IPS DF 19.7 (cell line): Measurements from ENCODE around the gene HABP4.

ENCODE experiments used
- DNase-seq: peaks from one replicate; pipeline ENCODE4 v3.0.0-alpha.2; 2013; ENCODE audit warnings: low read depth, low spot score

The HABP4 gene

GRCh38 chr9:96449845-96450612, at the start of gene HABP4:
Gene HABP4, plus strand, starts transcription at chr9:96450169. Its CDS starts 111 bp downstream, at chr9:96450280.
- DNase-seq = no peak

- DNase-seq = no peak
Measured at GRCh38 chr9:96408409-96409280, 41.3 kb upstream of the HABP4 start.

GRCh38 chr9:96411129-96411838, 38.7 kb upstream of the HABP4 start:
- DNase-seq = no peak

- no peak for DNase-seq
Measured at GRCh38 chr9:96412174-96412913, 37.6 kb upstream of the HABP4 start.

- DNase-seq = no peak
Measured at GRCh38 chr9:96413302-96414221, 36.4 kb upstream of the HABP4 start.

- DNase-seq = no peak
Measured at GRCh38 chr9:96417051-96417586, 32.9 kb upstream of the HABP4 start.

- no peak for DNase-seq
Measured at GRCh38 chr9:96417661-96418082, 32.3 kb upstream of the HABP4 start.

- DNase-seq = no peak
Measured at GRCh38 chr9:96418083-96418919, 31.7 kb upstream of the HABP4 start, which contains the start of gene ZNF367. Gene ZNF367, minus strand, starts transcription at chr9:96418370. Its CDS starts 338 bp downstream, at chr9:96418032.

GRCh38 chr9:96418920-96419690, 30.9 kb upstream of the HABP4 start:
- DNase-seq = no peak

- DNase-seq = no peak
Measured at GRCh38 chr9:96419691-96419969, 30.3 kb upstream of the HABP4 start.

GRCh38 chr9:96420468-96421219, 29.3 kb upstream of the HABP4 start:
- peak; percentile 86 for DNase-seq

GRCh38 chr9:96423322-96423984, 26.5 kb upstream of the HABP4 start:
- no peak for DNase-seq

- DNase-seq = no peak
Measured at GRCh38 chr9:96423985-96424336, 26.0 kb upstream of the HABP4 start.

GRCh38 chr9:96425500-96426169, 24.3 kb upstream of the HABP4 start:
- no peak for DNase-seq

GRCh38 chr9:96429732-96430131, 20.2 kb upstream of the HABP4 start:
- no peak for DNase-seq

GRCh38 chr9:96430377-96430776, 19.6 kb upstream of the HABP4 start:
- DNase-seq = no peak

- DNase-seq = no peak
Measured at GRCh38 chr9:96435345-96435744, 14.6 kb upstream of the HABP4 start.
